ENCODE results near the gene PCDHA13. TPM values are rescaled to one million over a fixed set of nuclear protein-coding genes. Genes with fewer than 3 reads are reported as not detected.
"Not testable (repeated sequence)": the region's sequence is repeated elsewhere in the genome, so short reads cannot be mapped to it uniquely, and the experiment has no call there.

PCDHA13 gene
- total RNA-seq, result 3.5 and 3.9 TPM in 2 replicates
- long read RNA-seq, full-length matches to known transcripts, result 6 of 13 reads
- long read RNA-seq, partial matches to known transcripts, result 0 of 13 reads
- long read RNA-seq, other reads (novel, unspliced or antisense), result 7 of 13 reads

- no peak for TF ChIP-seq CTCF (IDR thresholded peaks at IDR 0.05; ENCODE audit: unreplicated experiment)
- peaks cover 56% of the 10 kb centered on the region for H3K36me3 Mint-ChIP-seq (ENCODE audit: insufficient read depth)
- peaks cover 40% of the 10 kb centered on the region for H3K9me3 Mint-ChIP-seq (ENCODE audit: low read depth)
- no peak for DNase-seq (ENCODE audit: low spot score, unreplicated experiment)
- H3K4me1 Mint-ChIP-seq (ENCODE audit: low read depth), result no peaks in the 10 kb centered on the region
- H3K27me3 Mint-ChIP-seq, result no peaks in the 10 kb centered on the region
- peak within 1 kb of the TSS; percentile 62 for H3K27ac Mint-ChIP-seq
- no peak within 1 kb of the TSS for H3K4me3 Mint-ChIP-seq (ENCODE audit: low read depth)
These were observed at the start of gene PCDHA13 for GRCh38 chr5:140881889-140882590. TSS of gene PCDHA13 (plus strand) at chr5:140882124. CDS start at chr5:140882269, 145 bp downstream.

- Mint-ChIP-seq H3K9me3 (ENCODE audit: low read depth) (peaks cover 29% of the 10 kb centered on the region), H3K27ac (peak within 1 kb of the TSS; percentile 63), H3K4me3 (ENCODE audit: low read depth) (peak within 1 kb of the TSS; percentile 65), H3K27me3 (no peaks in the 10 kb centered on the region), H3K36me3 (ENCODE audit: insufficient read depth) (peaks cover 59% of the 10 kb centered on the region), H3K4me1 (ENCODE audit: low read depth) (no peaks in the 10 kb centered on the region)
- no peak for DNase-seq (ENCODE audit: low spot score, unreplicated experiment)
- TF ChIP-seq CTCF (IDR thresholded peaks at IDR 0.05; ENCODE audit: unreplicated experiment), result no peak
These were observed 47.9 kb upstream of the PCDHA13 start, which contains the start of gene PCDHA7 for GRCh38 chr5:140833993-140834392. TSS of gene PCDHA7 (plus strand) at chr5:140834269. CDS start at chr5:140834384, 115 bp downstream.

- not testable (repeated sequence) for H3K27me3 Mint-ChIP-seq; H3K4me1 Mint-ChIP-seq (ENCODE audit: low read depth); DNase-seq (ENCODE audit: low spot score, unreplicated experiment)
- Mint-ChIP-seq H3K36me3 (ENCODE audit: insufficient read depth) (peaks cover 57% of the 10 kb centered on the region), H3K4me3 (ENCODE audit: low read depth) (peak overlapping the region; percentile 65), H3K27ac (peak overlapping the region; percentile 63), H3K9me3 (ENCODE audit: low read depth) (peaks cover 29% of the 10 kb centered on the region)
These were observed 47.4 kb upstream of the PCDHA13 start for GRCh38 chr5:140834439-140835008.

GRCh38 chr5:140835622-140836510, 46.1 kb upstream of the PCDHA13 start:
- TF ChIP-seq CTCF (IDR thresholded peaks at IDR 0.05; ENCODE audit: unreplicated experiment), result no peak
- peaks cover 66% of the 10 kb centered on the region for H3K36me3 Mint-ChIP-seq (ENCODE audit: insufficient read depth)
- no peak overlapping the region for H3K27ac Mint-ChIP-seq
- H3K27me3 Mint-ChIP-seq, result no peaks in the 10 kb centered on the region
- DNase-seq (ENCODE audit: low spot score, unreplicated experiment), result no peak
- no peak overlapping the region for H3K4me3 Mint-ChIP-seq (ENCODE audit: low read depth)
- no peaks in the 10 kb centered on the region for H3K4me1 Mint-ChIP-seq (ENCODE audit: low read depth)
- H3K9me3 Mint-ChIP-seq (ENCODE audit: low read depth), result peaks cover 35% of the 10 kb centered on the region

GRCh38 chr5:140840978-140841962, 40.7 kb upstream of the PCDHA13 start, which contains the start of gene PCDHA8:
TSS of gene PCDHA8 (plus strand) at chr5:140841187. CDS start at chr5:140841322, 135 bp downstream.
- H3K36me3 Mint-ChIP-seq (ENCODE audit: insufficient read depth), result peaks cover 51% of the 10 kb centered on the region
- H3K9me3 Mint-ChIP-seq (ENCODE audit: low read depth), result peaks cover 27% of the 10 kb centered on the region
- H3K4me3 Mint-ChIP-seq (ENCODE audit: low read depth), result peak within 1 kb of the TSS; percentile 38
- no peak for TF ChIP-seq CTCF (IDR thresholded peaks at IDR 0.05; ENCODE audit: unreplicated experiment)
- H3K4me1 Mint-ChIP-seq (ENCODE audit: low read depth), result no peaks in the 10 kb centered on the region
- H3K27me3 Mint-ChIP-seq, result no peaks in the 10 kb centered on the region
- no peak within 1 kb of the TSS for H3K27ac Mint-ChIP-seq
- no peak for DNase-seq (ENCODE audit: low spot score, unreplicated experiment)
